Transverse colon (tissue), 4 donors: ENCODE data around the gene NOTCH2.
"Not testable (repeated sequence)": the region's sequence is repeated elsewhere in the genome, so short reads cannot be mapped to it uniquely, and the experiment has no call there.

Experiments used
- CTCF ChIP-seq, 5 experiments: fragments of 200-600 bp in 3 of 5; fragments of 450-650 bp in 2 of 5; sonication (generic) in 3 of 5; IDR thresholded peaks; 1 replicate in 2 of 5; 2 replicates in 3 of 5; pipeline ENCODE4 v1.5.1; 2016 to 2017; ENCODE audit warnings: antibody characterized with exemption in 5 of 5, inconsistent platforms in 3 of 5, mild to moderate bottlenecking in 2 of 5, moderate library complexity in 1 of 5
- EP300 ChIP-seq: sonication (generic); formaldehyde crosslinking; IDR thresholded peaks from one replicate; pipeline ENCODE4 v1.6.1; 2017; ENCODE audit warnings: antibody characterized with exemption, low read depth
- POLR2A ChIP-seq: fragments of 450-650 bp; IDR thresholded peaks from one replicate; pipeline ENCODE4 v1.6.1; 2016; ENCODE audit warnings: antibody characterized with exemption, mild to moderate bottlenecking, moderate library complexity
- POLR2AphosphoS5 ChIP-seq, 3 donors: sonication (generic); formaldehyde crosslinking; IDR thresholded peaks; one replicate each; pipeline ENCODE4 v1.6.1; 2016; ENCODE audit warnings: antibody characterized with exemption in 3 of 3

GRCh38 chr1:120023791-120024190 is 45.7 kb downstream of the NOTCH2 start:
- not testable (repeated sequence) for TF ChIP-seq POLR2A; CTCF (IDR thresholded peaks at IDR 0.05); EP300; POLR2AphosphoS5 (IDR thresholded peaks at IDR 0.05)
